Ascending aorta (tissue), 2 donors: ENCODE data around the gene GPHN. TPM values are rescaled to one million over a fixed set of nuclear protein-coding genes. Genes with fewer than 3 reads are reported as not detected.

Experiments
- DNase-seq, 2 donors: peaks; one replicate each; pipeline ENCODE4 v3.0.0-alpha.2; 2019; ENCODE audit warnings: low spot score in 2 of 2
- H3K27ac ChIP-seq, 2 donors: fragments of 200-600 bp; sonication (generic); one replicate each; pipeline ENCODE4 v1.5.1; 2016 to 2017; ENCODE audit warnings: mild to moderate bottlenecking in 1 of 2
- H3K27me3 ChIP-seq: fragments of 200-600 bp; sonication (generic); one replicate; pipeline ENCODE4 v1.5.1; 2017
- H3K36me3 ChIP-seq, 2 donors: fragments of 200-600 bp; sonication (generic); one replicate each; pipeline ENCODE4 v1.5.1; 2016
- H3K4me1 ChIP-seq, 2 donors: fragments of 200-600 bp; sonication (generic); one replicate each; pipeline ENCODE4 v1.5.1; 2016 to 2017; ENCODE audit warnings: mild to moderate bottlenecking in 1 of 2
- H3K4me3 ChIP-seq, 2 donors: fragments of 200-600 bp; sonication (generic); one replicate each; pipeline ENCODE4 v1.5.1; 2016 to 2017; ENCODE audit warnings: mild to moderate bottlenecking in 1 of 2
- H3K9me3 ChIP-seq, 2 donors: fragments of 200-600 bp; sonication (generic); one replicate each; pipeline ENCODE4 v1.5.1; 2016
- intact Hi-C: fragments of 100-400 bp; cut with DNase I; formaldehyde crosslinking; loops from one replicate; pipeline ENCODE4 v1.15.1; 2023
- total RNA-seq: library from RNA; depleted of rRNA; stranded (reverse); fragments of >200 nt; gene quantifications from one replicate; pipeline ENCODE4 v1.1.0, GENCODE V29; 2016
- TF ChIP-seq, protein P1 (sequence below), 3 experiments: fragments of 200-600 bp in 2 of 3; fragments of 450-650 bp in 1 of 3; sonication (generic) in 2 of 3; IDR thresholded peaks; one replicate each; pipeline ENCODE4 v1.5.1; 2016 to 2019; ENCODE audit warnings: antibody characterized with exemption in 3 of 3, mild to moderate bottlenecking in 1 of 3, moderate library complexity in 1 of 3

GPHN gene
- total RNA-seq, 1 donor from 2014 or later: 3.3 TPM

DNA sequence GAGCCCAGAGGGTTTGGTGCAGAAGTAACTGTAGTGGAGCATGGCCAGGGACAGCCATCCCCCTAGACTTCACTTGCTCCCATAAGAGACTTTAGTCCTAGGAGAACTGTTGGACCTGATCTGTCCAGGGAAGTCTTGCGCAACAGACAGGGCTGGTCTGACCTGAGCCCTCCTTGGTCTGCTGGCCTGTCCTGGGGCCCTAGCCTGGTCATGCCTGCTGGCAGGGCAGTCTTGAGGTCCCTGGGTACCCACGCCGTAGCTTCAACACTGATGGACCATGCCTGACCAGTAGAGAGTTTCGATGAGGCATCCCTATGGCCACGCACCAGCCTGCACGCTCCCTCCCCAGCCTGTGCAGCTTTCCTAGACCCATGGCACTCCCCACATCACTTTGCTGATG is 305.7 kb downstream of the GPHN start:
- Histone ChIP-seq H3K4me3 (no peak overlapping the region), H3K4me1 (no peaks in the 10 kb centered on the region), H3K9me3 (peaks cover 20 to 39% of the 10 kb centered on the region in 2 donors), H3K36me3 (peaks cover 0 to 11% of the 10 kb centered on the region in 2 donors), H3K27me3 (no peaks in the 10 kb centered on the region), H3K27ac (no peak overlapping the region)
- DNase-seq: no peak
- TF ChIP-seq, protein P1, sequence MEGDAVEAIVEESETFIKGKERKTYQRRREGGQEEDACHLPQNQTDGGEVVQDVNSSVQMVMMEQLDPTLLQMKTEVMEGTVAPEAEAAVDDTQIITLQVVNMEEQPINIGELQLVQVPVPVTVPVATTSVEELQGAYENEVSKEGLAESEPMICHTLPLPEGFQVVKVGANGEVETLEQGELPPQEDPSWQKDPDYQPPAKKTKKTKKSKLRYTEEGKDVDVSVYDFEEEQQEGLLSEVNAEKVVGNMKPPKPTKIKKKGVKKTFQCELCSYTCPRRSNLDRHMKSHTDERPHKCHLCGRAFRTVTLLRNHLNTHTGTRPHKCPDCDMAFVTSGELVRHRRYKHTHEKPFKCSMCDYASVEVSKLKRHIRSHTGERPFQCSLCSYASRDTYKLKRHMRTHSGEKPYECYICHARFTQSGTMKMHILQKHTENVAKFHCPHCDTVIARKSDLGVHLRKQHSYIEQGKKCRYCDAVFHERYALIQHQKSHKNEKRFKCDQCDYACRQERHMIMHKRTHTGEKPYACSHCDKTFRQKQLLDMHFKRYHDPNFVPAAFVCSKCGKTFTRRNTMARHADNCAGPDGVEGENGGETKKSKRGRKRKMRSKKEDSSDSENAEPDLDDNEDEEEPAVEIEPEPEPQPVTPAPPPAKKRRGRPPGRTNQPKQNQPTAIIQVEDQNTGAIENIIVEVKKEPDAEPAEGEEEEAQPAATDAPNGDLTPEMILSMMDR (IDR thresholded peaks at IDR 0.05): no peak
- intact Hi-C loops: no loop called here

DNA sequence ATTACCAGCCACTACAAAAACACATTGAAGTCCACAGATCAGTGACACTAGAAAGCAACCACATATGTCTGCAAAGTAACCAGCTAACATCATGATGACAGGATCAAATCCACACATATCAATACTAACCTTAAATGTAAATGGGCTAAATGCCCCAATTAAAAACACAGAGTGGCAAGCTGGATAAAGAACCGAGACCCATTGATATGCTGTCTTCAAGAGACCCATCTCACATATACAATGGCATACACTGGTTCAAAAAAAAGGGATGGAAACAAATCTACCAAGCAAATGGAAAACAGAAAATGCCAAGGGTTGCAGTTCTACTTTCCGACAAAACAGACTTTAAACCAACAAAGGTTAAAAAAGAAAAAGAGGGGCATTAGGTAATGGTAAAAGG is 307.7 kb downstream of the GPHN start:
- no peak for DNase-seq
- Histone ChIP-seq H3K27ac (no peak overlapping the region), H3K9me3 (peaks cover 20 to 47% of the 10 kb centered on the region in 2 donors), H3K27me3 (no peaks in the 10 kb centered on the region), H3K4me3 (no peak overlapping the region), H3K36me3 (peaks cover 0 to 11% of the 10 kb centered on the region in 2 donors), H3K4me1 (no peaks in the 10 kb centered on the region)
- intact Hi-C loops: no loop called here
- TF ChIP-seq, protein P1 (IDR thresholded peaks at IDR 0.05): no peak

DNA sequence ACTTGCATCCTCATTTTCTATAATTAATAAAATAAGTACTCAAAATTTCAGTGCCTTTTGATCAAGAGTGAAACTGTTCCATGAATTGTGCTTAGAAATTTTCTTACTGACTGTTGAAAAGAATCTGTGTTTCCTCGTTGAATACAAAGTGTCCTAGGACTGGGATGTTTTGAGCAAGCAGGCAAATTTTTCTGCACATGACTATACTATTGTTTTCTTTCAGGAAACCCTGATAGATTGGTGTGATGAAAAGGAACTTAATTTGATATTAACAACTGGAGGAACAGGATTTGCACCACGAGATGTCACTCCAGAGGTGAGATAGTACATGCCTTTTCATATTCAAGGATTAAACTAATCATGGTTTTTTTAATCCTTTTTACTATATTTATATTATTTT is 316.3 kb downstream of the GPHN start:
- intact Hi-C loops: no loop called here
- H3K4me1 ChIP-seq: no peaks in the 10 kb centered on the region
- no peaks in the 10 kb centered on the region for H3K27me3 ChIP-seq
- no peak for DNase-seq
- H3K4me3 ChIP-seq: no peak overlapping the region
- H3K36me3 ChIP-seq: no peaks in the 10 kb centered on the region
- TF ChIP-seq, protein P1 (IDR thresholded peaks at IDR 0.05): no peak
- peaks cover 0 to 3% of the 10 kb centered on the region in 2 donors for H3K9me3 ChIP-seq
- H3K27ac ChIP-seq: no peak overlapping the region

DNA sequence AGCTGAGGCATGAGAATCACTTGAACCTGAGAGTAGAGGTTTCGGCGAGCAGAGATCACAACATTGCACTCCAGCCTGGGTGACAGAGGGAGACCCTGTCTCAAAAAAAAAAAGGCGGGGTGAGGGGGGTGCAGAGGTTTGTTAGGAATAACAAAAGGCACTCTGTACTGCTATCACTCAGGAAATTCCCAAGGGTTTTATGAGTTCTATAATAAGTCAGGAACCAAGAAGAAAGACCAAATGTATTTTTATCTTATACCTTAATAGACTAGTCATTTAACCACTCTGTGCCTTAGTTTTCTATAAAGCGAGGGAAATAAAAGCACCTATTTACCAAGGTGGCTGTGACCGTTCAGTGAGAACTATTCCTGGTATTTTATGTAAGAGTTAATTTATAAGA is 319.2 kb downstream of the GPHN start:
- no peaks in the 10 kb centered on the region for H3K9me3 ChIP-seq
- no peak for DNase-seq
- TF ChIP-seq, protein P1 (IDR thresholded peaks at IDR 0.05): no peak
- H3K4me1 ChIP-seq: no peaks in the 10 kb centered on the region
- H3K36me3 ChIP-seq: no peaks in the 10 kb centered on the region
- no peak overlapping the region for H3K27ac ChIP-seq
- intact Hi-C loops: no loop called here
- no peak overlapping the region for H3K4me3 ChIP-seq
- H3K27me3 ChIP-seq: no peaks in the 10 kb centered on the region

- intact Hi-C loops: no loop called here
- no peaks in the 10 kb centered on the region for H3K36me3 ChIP-seq
Measured at GRCh38 chr14:66831173-66831572, 323.2 kb downstream of the GPHN start.

More at GRCh38 chr14:66831173-66831572, 323.2 kb downstream of the GPHN start:
- no peak overlapping the region for H3K27ac ChIP-seq
- TF ChIP-seq, protein P1 (IDR thresholded peaks at IDR 0.05): no peak
- H3K9me3 ChIP-seq: no peaks in the 10 kb centered on the region
- no peaks in the 10 kb centered on the region for H3K27me3 ChIP-seq
- no peak for DNase-seq
- H3K4me1 ChIP-seq: no peaks in the 10 kb centered on the region
- H3K4me3 ChIP-seq: no peak overlapping the region
